Measurements from ENCODE around the gene INAFM2. TPM values are rescaled to one million over a fixed set of nuclear protein-coding genes. Genes with fewer than 3 reads are reported as not detected.

INAFM2 gene
- total RNA-seq, 1 donor from 2014 or later: 19.2 TPM

GRCh38 chr15:40293905-40294895 lies 29.3 kb upstream of the INAFM2 start:
- H3K27me3 Mint-ChIP-seq (ENCODE audit: low read depth): peaks cover 34% of the 10 kb centered on the region
- peaks cover 24% of the 10 kb centered on the region for H3K4me1 Mint-ChIP-seq

GRCh38 chr15:40295297-40295696 lies 28.2 kb upstream of the INAFM2 start:
- no peak for TF ChIP-seq CTCF (IDR thresholded peaks at IDR 0.05; ENCODE audit: unreplicated experiment)
- H3K27ac Mint-ChIP-seq: no peak overlapping the region

More at GRCh38 chr15:40293905-40294895, 29.3 kb upstream of the INAFM2 start:
- DNase-seq (ENCODE audit: low spot score in 2 of 2, unreplicated experiment in 2 of 2): no peak
- Mint-ChIP-seq H3K9me3 (peaks cover 2% of the 10 kb centered on the region), H3K4me3 (no peak overlapping the region), H3K36me3 (peaks cover 4% of the 10 kb centered on the region), H3K27ac (no peak overlapping the region)
- TF ChIP-seq CTCF (IDR thresholded peaks at IDR 0.05; ENCODE audit: unreplicated experiment): no peak

GRCh38 chr15:40295877-40296560 lies 27.5 kb upstream of the INAFM2 start:
- Mint-ChIP-seq H3K4me1 (peaks cover 25% of the 10 kb centered on the region), H3K9me3 (peaks cover 9% of the 10 kb centered on the region), H3K27me3 (ENCODE audit: low read depth) (peaks cover 26% of the 10 kb centered on the region), H3K27ac (no peak overlapping the region), H3K4me3 (no peak overlapping the region), H3K36me3 (peaks cover 9% of the 10 kb centered on the region)
- no peak for DNase-seq (ENCODE audit: low spot score in 2 of 2, unreplicated experiment in 2 of 2)
- TF ChIP-seq CTCF (IDR thresholded peaks at IDR 0.05; ENCODE audit: unreplicated experiment): no peak

More at GRCh38 chr15:40295297-40295696, 28.2 kb upstream of the INAFM2 start:
- H3K9me3 Mint-ChIP-seq: peaks cover 9% of the 10 kb centered on the region
- DNase-seq (ENCODE audit: low spot score in 2 of 2, unreplicated experiment in 2 of 2): no peak
- no peak overlapping the region for H3K4me3 Mint-ChIP-seq
- peaks cover 29% of the 10 kb centered on the region for H3K27me3 Mint-ChIP-seq (ENCODE audit: low read depth)
- H3K4me1 Mint-ChIP-seq: peaks cover 24% of the 10 kb centered on the region
- H3K36me3 Mint-ChIP-seq: peaks cover 9% of the 10 kb centered on the region

- Mint-ChIP-seq H3K4me1 (peaks cover 31% of the 10 kb centered on the region), H3K36me3 (peaks cover 9% of the 10 kb centered on the region), H3K4me3 (peak overlapping the region; percentile 8), H3K27ac (no peak overlapping the region), H3K9me3 (peaks cover 9% of the 10 kb centered on the region), H3K27me3 (ENCODE audit: low read depth) (peaks cover 24% of the 10 kb centered on the region)
- no peak for DNase-seq (ENCODE audit: low spot score in 2 of 2, unreplicated experiment in 2 of 2)
- TF ChIP-seq CTCF (IDR thresholded peaks at IDR 0.05; ENCODE audit: unreplicated experiment): no peak
Measured at GRCh38 chr15:40296561-40297230, 26.8 kb upstream of the INAFM2 start.

GRCh38 chr15:40297356-40297755 lies 26.1 kb upstream of the INAFM2 start:
- Mint-ChIP-seq H3K4me3 (no peak overlapping the region), H3K36me3 (peaks cover 9% of the 10 kb centered on the region), H3K9me3 (peaks cover 9% of the 10 kb centered on the region), H3K27me3 (ENCODE audit: low read depth) (peaks cover 17% of the 10 kb centered on the region), H3K27ac (no peak overlapping the region), H3K4me1 (peaks cover 32% of the 10 kb centered on the region)
- no peak for DNase-seq (ENCODE audit: low spot score in 2 of 2, unreplicated experiment in 2 of 2)
- no peak for TF ChIP-seq CTCF (IDR thresholded peaks at IDR 0.05; ENCODE audit: unreplicated experiment)
